RPMI7951 (cell line): ENCODE results near the gene ANKRD33B. TPM values are rescaled to one million over a fixed set of nuclear protein-coding genes. Genes with fewer than 3 reads are reported as not detected.
"Not testable (repeated sequence)": the region's sequence is repeated elsewhere in the genome, so short reads cannot be mapped to it uniquely, and the experiment has no call there.

Experiments used
- DNase-seq: peaks from one replicate; pipeline ENCODE4 v3.0.0-alpha.2; 2012; ENCODE audit warnings: low read depth
- total RNA-seq: library from RNA; depleted of rRNA; stranded (reverse); fragments of >200 nt; shearing (Covaris generic); gene quantifications from 2 replicates; pipeline ENCODE4 v1.2.3, GENCODE V29; 2014

The ANKRD33B gene
- total RNA-seq, 1 experiment from 2014 or later = 0.36 TPM

GRCh38 chr5:10556893-10557746 lies 6.8 kb upstream of the ANKRD33B start:
- no peak for DNase-seq

- no peak for DNase-seq
Observed at GRCh38 chr5:10559151-10559550, 4.7 kb upstream of the ANKRD33B start.

GRCh38 chr5:10559871-10560270 lies 4.0 kb upstream of the ANKRD33B start:
- DNase-seq = no peak

- no peak for DNase-seq
Observed at GRCh38 chr5:10562201-10563109, 1.4 kb upstream of the ANKRD33B start.

GRCh38 chr5:10563110-10563944 lies 543 bp upstream of the ANKRD33B start:
- DNase-seq = peak; percentile 48

GRCh38 chr5:10564838-10565784 lies 1.2 kb downstream of the ANKRD33B start:
- no peak for DNase-seq

GRCh38 chr5:10565785-10566542 lies 2.1 kb downstream of the ANKRD33B start:
- no peak for DNase-seq

GRCh38 chr5:10566543-10567068 lies 2.7 kb downstream of the ANKRD33B start:
- DNase-seq = no peak

GRCh38 chr5:10567121-10567591 lies 3.3 kb downstream of the ANKRD33B start:
- no peak for DNase-seq

- DNase-seq = no peak
Observed at GRCh38 chr5:10567781-10568321, 4.0 kb downstream of the ANKRD33B start.

GRCh38 chr5:10570540-10570939 lies 6.7 kb downstream of the ANKRD33B start:
- DNase-seq = not testable (repeated sequence)

GRCh38 chr5:10572451-10572850 lies 8.6 kb downstream of the ANKRD33B start:
- DNase-seq = no peak

GRCh38 chr5:10573487-10574145 lies 9.7 kb downstream of the ANKRD33B start:
- no peak for DNase-seq

GRCh38 chr5:10574879-10575278 lies 11.0 kb downstream of the ANKRD33B start:
- not testable (repeated sequence) for DNase-seq

- no peak for DNase-seq
Observed at GRCh38 chr5:10576121-10576789, 12.4 kb downstream of the ANKRD33B start.

GRCh38 chr5:10576790-10577189 lies 12.9 kb downstream of the ANKRD33B start:
- DNase-seq = no peak

- peak; percentile 82 for DNase-seq
Observed at GRCh38 chr5:10577371-10578292, 13.8 kb downstream of the ANKRD33B start.
